MM.1S (cell line): Measurements from ENCODE around the gene NUP153.

ENCODE experiments used
- DNase-seq: peaks from one replicate; pipeline ENCODE4 v3.0.0-alpha.2; 2015
- H2AFZ ChIP-seq: fragments of 300-600 bp; sonication (generic); 2 replicates; pipeline ENCODE4 v1.6.0; 2016; ENCODE audit warnings: antibody characterized with exemption, low read length
- H3F3A ChIP-seq: fragments of 300-600 bp; sonication (generic); 2 replicates; pipeline ENCODE4 v1.6.1; 2016; ENCODE audit warnings: mild to moderate bottlenecking, antibody characterized with exemption, low read length, moderate library complexity, mixed read lengths; ENCODE audit not compliant: insufficient read depth
- H3K27ac ChIP-seq: fragments of 300-600 bp; sonication (generic); 2 replicates; pipeline ENCODE4 v1.5.1; 2016; ENCODE audit warnings: mild to moderate bottlenecking, low read length
- H3K27me3 ChIP-seq: fragments of 300-600 bp; sonication (generic); replicated peaks from 2 replicates; pipeline ENCODE4 v1.6.0; 2016; ENCODE audit warnings: low read length; ENCODE audit not compliant: insufficient read depth
- H3K36me3 ChIP-seq: fragments of 300-600 bp; sonication (generic); replicated peaks from 2 replicates; pipeline ENCODE4 v1.6.1; 2016; ENCODE audit warnings: mild to moderate bottlenecking, low read length, mixed read lengths; ENCODE audit not compliant: insufficient read depth
- H3K4me1 ChIP-seq: fragments of 300-600 bp; sonication (generic); 2 replicates; pipeline ENCODE4 v1.6.1; 2016; ENCODE audit warnings: low read length, mixed read lengths
- H3K4me2 ChIP-seq: fragments of 300-600 bp; sonication (generic); 2 replicates; pipeline ENCODE4 v1.6.0; 2016; ENCODE audit warnings: low read depth, low read length
- H3K4me3 ChIP-seq: fragments of 300-600 bp; sonication (generic); 2 replicates; pipeline ENCODE4 v1.5.1; 2016; ENCODE audit warnings: low read length, mixed read lengths
- H3K79me2 ChIP-seq: fragments of 300-600 bp; sonication (generic); 2 replicates; pipeline ENCODE4 v1.6.1; 2016; ENCODE audit warnings: mixed run types, low read length, mixed read lengths
- H3K9ac ChIP-seq: fragments of 300-600 bp; sonication (generic); 2 replicates; pipeline ENCODE4 v1.6.1; 2016; ENCODE audit warnings: low read length, mixed read lengths
- H3K9me2 ChIP-seq: fragments of 300-600 bp; sonication (generic); replicated peaks from 2 replicates; pipeline ENCODE4 v1.6.1; 2016; ENCODE audit warnings: mild to moderate bottlenecking, low read length, mixed read lengths; ENCODE audit not compliant: insufficient read depth
- H3K9me3 ChIP-seq: fragments of 300-600 bp; sonication (generic); replicated peaks from 2 replicates; pipeline ENCODE4 v1.6.1; 2016; ENCODE audit warnings: mild to moderate bottlenecking, low read length, mixed read lengths; ENCODE audit not compliant: insufficient read depth
- H4K20me1 ChIP-seq: fragments of 300-600 bp; sonication (generic); 2 replicates; pipeline ENCODE4 v1.6.1; 2016; ENCODE audit warnings: mild to moderate bottlenecking, low read length, moderate library complexity, mixed read lengths; ENCODE audit not compliant: insufficient read depth
- CTCF ChIP-seq: fragments of 300-600 bp; sonication (generic); IDR thresholded peaks from 2 replicates; pipeline ENCODE4 v1.5.1; 2016; ENCODE audit warnings: antibody characterized with exemption, low read length, mixed read lengths
- EZH2 ChIP-seq: fragments of 300-600 bp; sonication (generic); optimal IDR thresholded peaks from 2 replicates; pipeline ENCODE3; 2017; ENCODE audit warnings: low read depth, mild to moderate bottlenecking, antibody characterized with exemption, low read length, mixed read lengths
- EZH2phosphoT487 ChIP-seq: fragments of 300-600 bp; sonication (generic); IDR thresholded peaks from 2 replicates; pipeline ENCODE4 v1.6.1; 2018; ENCODE audit warnings: antibody characterized with exemption, low read length

NUP153 gene

DNA sequence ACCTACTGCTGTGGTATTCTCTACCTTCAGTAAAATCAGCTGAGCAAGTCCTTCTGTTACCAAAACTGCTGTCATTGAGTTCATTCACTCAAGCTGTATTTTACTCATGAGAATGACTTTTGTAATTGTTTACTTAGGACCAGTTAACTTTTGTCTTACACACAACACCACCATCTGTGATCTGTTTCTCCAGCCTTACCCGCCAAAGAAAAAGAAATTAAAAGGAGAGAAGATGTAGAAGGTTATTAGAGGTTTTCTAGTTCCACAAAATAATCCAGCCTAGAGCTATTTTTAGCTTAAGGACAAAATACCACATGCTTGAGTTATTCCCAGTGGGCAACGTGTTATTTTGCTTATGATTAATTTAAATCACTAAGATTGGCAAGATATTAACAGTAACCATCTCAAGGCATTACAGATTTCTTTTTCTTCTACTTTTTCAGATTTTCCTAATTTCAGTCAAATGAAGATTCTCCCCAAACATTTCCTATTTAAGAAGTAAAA, 68.5 kb downstream of the NUP153 start:
- H3K4me1 ChIP-seq, result no peaks in the 10 kb centered on the region
- H3F3A ChIP-seq, result no peaks in the 10 kb centered on the region
- no peak overlapping the region for H3K9ac ChIP-seq
- no peak overlapping the region for H3K27ac ChIP-seq
- no peak overlapping the region for H3K4me2 ChIP-seq
- H3K36me3 ChIP-seq, result peaks cover 11% of the 10 kb centered on the region; the same call in 1 of the 2 replicates
- no peak for DNase-seq
- 0 out of 2 replicates have a peak, but pooled peaks cover 3% of the 10 kb centered on the region for H4K20me1 ChIP-seq
- H3K4me3 ChIP-seq, result no peak overlapping the region
- peaks cover 71% of the 10 kb centered on the region for H3K79me2 ChIP-seq
- H2AFZ ChIP-seq, result no peak overlapping the region
- H3K9me2 ChIP-seq, result no peaks in the 10 kb centered on the region
- no peaks in the 10 kb centered on the region for H3K9me3 ChIP-seq
- H3K27me3 ChIP-seq, result no peaks in the 10 kb centered on the region
- TF ChIP-seq EZH2 (no peak), CTCF (no peak), EZH2phosphoT487 (no peak)

GRCh38 chr6:17635568-17635967, 71.2 kb downstream of the NUP153 start:
- Histone ChIP-seq H3K4me3 (no peak overlapping the region), H3K4me1 (peaks cover 8% of the 10 kb centered on the region; the same call in 1 of the 2 replicates), H3K9ac (no peak overlapping the region), H3K36me3 (peaks cover 11% of the 10 kb centered on the region; the same call in 1 of the 2 replicates), H3K27me3 (no peaks in the 10 kb centered on the region), H3K79me2 (peaks cover 86% of the 10 kb centered on the region), H4K20me1 (0 out of 2 replicates have a peak, but pooled peaks cover 3% of the 10 kb centered on the region), H3F3A (no peaks in the 10 kb centered on the region; the same call in 1 of the 2 replicates), H3K4me2 (no peak overlapping the region), H3K9me2 (no peaks in the 10 kb centered on the region), H3K27ac (no peak overlapping the region), H2AFZ (no peak overlapping the region), H3K9me3 (no peaks in the 10 kb centered on the region)
- DNase-seq, result no peak
- TF ChIP-seq EZH2, result no peak
- TF ChIP-seq CTCF, result no peak
- no peak for TF ChIP-seq EZH2phosphoT487

DNA sequence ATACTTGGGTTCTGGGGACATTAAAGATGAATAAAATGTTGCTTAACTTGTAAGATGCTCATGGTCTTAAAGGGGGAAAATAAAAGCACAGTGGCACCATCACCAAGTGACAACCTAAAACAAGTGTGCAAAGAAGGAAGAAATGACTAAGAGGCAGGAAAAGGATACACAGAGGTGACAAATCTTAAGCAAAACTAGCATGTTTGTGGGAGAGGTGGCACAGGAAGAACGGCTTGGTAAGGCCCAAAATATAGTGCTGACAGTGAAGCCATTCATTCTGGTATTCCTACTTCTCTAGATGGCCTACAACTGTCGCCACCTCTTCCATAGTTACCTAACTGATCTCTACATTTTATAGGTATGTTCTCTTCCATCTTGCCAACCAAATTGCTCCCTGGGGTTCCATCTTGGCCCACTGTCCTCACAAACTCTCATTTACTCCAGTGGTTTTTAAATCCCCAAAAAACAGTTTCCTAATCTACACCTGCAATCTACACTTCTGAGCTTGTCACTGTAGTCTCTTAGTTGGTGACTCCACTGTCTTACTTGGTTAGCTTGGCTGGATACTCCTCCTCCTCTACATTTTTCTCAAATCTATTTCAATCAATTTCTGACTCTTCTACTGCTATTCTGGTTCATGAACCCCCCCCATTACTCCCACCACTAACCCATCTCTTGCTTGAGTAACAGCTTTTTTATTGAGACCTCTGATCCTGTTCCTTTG, 73.1 kb downstream of the NUP153 start:
- no peak for DNase-seq
- Histone ChIP-seq H3F3A (peaks cover 13% of the 10 kb centered on the region), H3K36me3 (no peaks in the 10 kb centered on the region; the same call in 1 of the 2 replicates), H4K20me1 (peaks cover 3% of the 10 kb centered on the region; the same call in 1 of the 2 replicates), H3K4me3 (no peak overlapping the region), H3K4me1 (peaks cover 21% of the 10 kb centered on the region), H3K4me2 (no peak overlapping the region), H3K79me2 (peaks cover 76% of the 10 kb centered on the region), H3K9ac (no peak overlapping the region), H3K9me2 (no peaks in the 10 kb centered on the region), H3K9me3 (no peaks in the 10 kb centered on the region), H2AFZ (no peak overlapping the region), H3K27me3 (no peaks in the 10 kb centered on the region), H3K27ac (no peak overlapping the region)
- no peak for TF ChIP-seq EZH2phosphoT487
- TF ChIP-seq EZH2, result no peak
- TF ChIP-seq CTCF, result no peak
